KMS-11 (cell line): ENCODE data around the gene DPM2.
A peak's percentile ranks its signal among the peaks of the same experiment; 100 is the strongest.

Experiments
- H2AFZ ChIP-seq: fragments of 200-600 bp; sonication (generic); 2 replicates; pipeline ENCODE4 v1.6.1; 2016; ENCODE audit warnings: antibody characterized with exemption, mixed run types, low read depth
- H3K27ac ChIP-seq: fragments of 200-600 bp; sonication (generic); 2 replicates; pipeline ENCODE4 v1.6.1; 2016; ENCODE audit warnings: mild to moderate bottlenecking, mixed run types
- H3K27me3 ChIP-seq: fragments of 200-600 bp; sonication (generic); 2 replicates; pipeline ENCODE4 v1.6.1; 2017; ENCODE audit warnings: mild to moderate bottlenecking, low read depth, mixed run types, moderate library complexity; ENCODE audit not compliant: insufficient read depth
- H3K36me3 ChIP-seq: fragments of 200-600 bp; sonication (generic); 2 replicates; pipeline ENCODE4 v1.6.1; 2017; ENCODE audit warnings: mild to moderate bottlenecking, mixed run types; ENCODE audit not compliant: insufficient read depth
- H3K4me1 ChIP-seq: fragments of 200-600 bp; sonication (generic); 2 replicates; pipeline ENCODE4 v1.6.1; 2016; ENCODE audit warnings: mild to moderate bottlenecking, low read depth, mixed run types; ENCODE audit not compliant: poor library complexity, severe bottlenecking
- H3K4me2 ChIP-seq: fragments of 200-600 bp; sonication (generic); 2 replicates; pipeline ENCODE4 v1.7.0; 2016; ENCODE audit warnings: mild to moderate bottlenecking, mixed run types
- H3K4me3 ChIP-seq: fragments of 200-600 bp; sonication (generic); IDR thresholded peaks from 2 replicates; pipeline ENCODE4 v1.6.1; 2017; ENCODE audit warnings: low read depth, low read length, mixed read lengths; ENCODE audit not compliant: insufficient read depth
- H3K79me2 ChIP-seq: fragments of 200-600 bp; sonication (generic); 2 replicates; pipeline ENCODE4 v1.6.1; 2016; ENCODE audit warnings: low read depth, mixed run types; ENCODE audit not compliant: insufficient read depth
- H3K9ac ChIP-seq: fragments of 200-600 bp; sonication (generic); 2 replicates; pipeline ENCODE4 v1.6.1; 2016; ENCODE audit warnings: mild to moderate bottlenecking, mixed run types
- H4K20me1 ChIP-seq: fragments of 200-600 bp; sonication (generic); 2 replicates; pipeline ENCODE4 v1.6.1; 2016; ENCODE audit warnings: mild to moderate bottlenecking, mixed run types; ENCODE audit not compliant: insufficient read depth
- TF ChIP-seq, protein P1 (sequence below): fragments of 200-600 bp; sonication (generic); conservative IDR thresholded peaks from 2 replicates; pipeline ENCODE4 v1.6.1; 2017; ENCODE audit warnings: low read depth, mild to moderate bottlenecking, antibody characterized with exemption, low read length, moderate library complexity, mixed read lengths

The DPM2 gene

GRCh38 chr9:127923046-127923445, 14.6 kb downstream of the DPM2 start:
- Histone ChIP-seq H3K9ac (no peak overlapping the region), H2AFZ (no peak overlapping the region), H3K27me3 (no peaks in the 10 kb centered on the region), H3K36me3 (no peaks in the 10 kb centered on the region), H3K27ac (no peak overlapping the region), H4K20me1 (no peaks in the 10 kb centered on the region), H3K79me2 (peaks cover 13% of the 10 kb centered on the region; the same call in 1 of the 2 replicates), H3K4me2 (no peak overlapping the region), H3K4me3 (no peak overlapping the region), H3K4me1 (peaks cover 52% of the 10 kb centered on the region)
- TF ChIP-seq, protein P1, sequence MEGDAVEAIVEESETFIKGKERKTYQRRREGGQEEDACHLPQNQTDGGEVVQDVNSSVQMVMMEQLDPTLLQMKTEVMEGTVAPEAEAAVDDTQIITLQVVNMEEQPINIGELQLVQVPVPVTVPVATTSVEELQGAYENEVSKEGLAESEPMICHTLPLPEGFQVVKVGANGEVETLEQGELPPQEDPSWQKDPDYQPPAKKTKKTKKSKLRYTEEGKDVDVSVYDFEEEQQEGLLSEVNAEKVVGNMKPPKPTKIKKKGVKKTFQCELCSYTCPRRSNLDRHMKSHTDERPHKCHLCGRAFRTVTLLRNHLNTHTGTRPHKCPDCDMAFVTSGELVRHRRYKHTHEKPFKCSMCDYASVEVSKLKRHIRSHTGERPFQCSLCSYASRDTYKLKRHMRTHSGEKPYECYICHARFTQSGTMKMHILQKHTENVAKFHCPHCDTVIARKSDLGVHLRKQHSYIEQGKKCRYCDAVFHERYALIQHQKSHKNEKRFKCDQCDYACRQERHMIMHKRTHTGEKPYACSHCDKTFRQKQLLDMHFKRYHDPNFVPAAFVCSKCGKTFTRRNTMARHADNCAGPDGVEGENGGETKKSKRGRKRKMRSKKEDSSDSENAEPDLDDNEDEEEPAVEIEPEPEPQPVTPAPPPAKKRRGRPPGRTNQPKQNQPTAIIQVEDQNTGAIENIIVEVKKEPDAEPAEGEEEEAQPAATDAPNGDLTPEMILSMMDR = no peak

- Histone ChIP-seq H2AFZ (no peak overlapping the region), H3K4me2 (peak overlapping the region; percentile 42; the same call in 1 of the 2 replicates), H3K4me3 (no peak overlapping the region), H3K9ac (no peak overlapping the region), H3K4me1 (peaks cover 52% of the 10 kb centered on the region), H3K27me3 (no peaks in the 10 kb centered on the region), H3K36me3 (no peaks in the 10 kb centered on the region), H3K27ac (no peak overlapping the region), H4K20me1 (no peaks in the 10 kb centered on the region), H3K79me2 (peaks cover 21% of the 10 kb centered on the region)
- TF ChIP-seq, protein P1 = peak; percentile 83
Observed at GRCh38 chr9:127921557-127922120, 16.0 kb downstream of the DPM2 start.

DNA sequence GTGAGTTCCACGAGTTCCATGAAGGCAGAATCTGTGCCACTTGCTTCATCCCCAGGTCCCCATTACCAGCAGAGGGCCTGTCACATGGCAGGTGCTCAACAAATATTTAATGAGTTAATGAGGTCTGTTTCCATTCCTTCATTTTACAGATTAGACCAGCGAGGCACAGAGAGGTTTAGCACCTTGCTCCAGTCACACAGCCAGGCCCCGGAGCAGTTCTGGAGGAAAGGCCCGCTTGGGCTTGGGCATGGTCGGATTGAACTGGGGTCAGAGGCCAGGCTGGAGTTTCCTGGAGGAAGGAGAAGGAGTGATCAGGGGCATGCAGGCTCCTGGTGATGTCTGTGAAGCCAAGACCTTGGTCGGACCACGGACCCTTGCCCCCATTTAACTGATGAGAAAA, 16.9 kb downstream of the DPM2 start:
- H3K4me3 ChIP-seq = no peak overlapping the region
- TF ChIP-seq, protein P1 = no peak
- no peaks in the 10 kb centered on the region for H3K27me3 ChIP-seq
- H4K20me1 ChIP-seq = no peaks in the 10 kb centered on the region
- H3K36me3 ChIP-seq = no peaks in the 10 kb centered on the region
- no peak overlapping the region for H3K9ac ChIP-seq
- H3K4me1 ChIP-seq = peaks cover 52% of the 10 kb centered on the region
- H2AFZ ChIP-seq = no peak overlapping the region
- no peak overlapping the region for H3K4me2 ChIP-seq
- H3K79me2 ChIP-seq = peaks cover 29% of the 10 kb centered on the region
- no peak overlapping the region for H3K27ac ChIP-seq

DNA sequence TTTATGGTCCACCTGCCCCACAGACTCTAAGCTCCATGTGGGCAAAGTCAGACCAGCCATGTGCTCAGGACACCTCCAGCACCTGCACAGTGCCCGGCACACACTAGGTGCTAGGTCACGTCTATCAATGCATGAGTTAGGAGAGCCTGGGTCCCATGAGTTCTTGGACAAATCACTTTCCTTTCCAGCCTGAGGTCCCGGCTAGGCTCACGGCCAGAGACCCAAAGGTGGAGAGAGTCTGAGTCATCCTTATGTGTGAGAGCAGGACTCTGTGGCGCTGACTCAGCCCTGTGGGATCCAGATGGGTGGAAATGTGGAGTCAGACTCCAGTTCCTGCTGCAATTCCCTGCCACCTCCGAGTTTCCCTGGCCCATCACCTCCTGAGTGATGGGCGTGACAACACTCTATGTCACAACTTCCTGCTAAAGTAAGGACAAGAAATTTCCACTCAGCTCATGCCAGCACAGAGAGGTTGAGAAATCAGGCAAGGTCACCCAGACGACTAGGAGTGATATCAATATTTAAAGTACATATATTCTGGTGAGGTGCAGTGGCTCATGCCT, 18.3 kb downstream of the DPM2 start:
- Histone ChIP-seq H3K4me1 (peaks cover 64% of the 10 kb centered on the region), H3K79me2 (peaks cover 41% of the 10 kb centered on the region), H4K20me1 (no peaks in the 10 kb centered on the region), H2AFZ (no peak overlapping the region), H3K27me3 (no peaks in the 10 kb centered on the region), H3K36me3 (peaks cover 5% of the 10 kb centered on the region; the same call in 1 of the 2 replicates), H3K4me2 (no peak overlapping the region), H3K4me3 (no peak overlapping the region), H3K9ac (no peak overlapping the region), H3K27ac (no peak overlapping the region)
- TF ChIP-seq, protein P1 = no peak
